HG03064 (cell line): ENCODE results near the gene MON2.
A peak's percentile ranks its signal among the peaks of the same experiment; 100 is the strongest.
"Not testable (repeated sequence)": the region's sequence is repeated elsewhere in the genome, so short reads cannot be mapped to it uniquely, and the experiment has no call there.

ENCODE experiments used
- ATAC-seq: cut with Tn5 transposase; IDR thresholded peaks from one replicate; pipeline ENCODE4 v1.9.1; 2021; ENCODE audit warnings: low read depth; ENCODE audit not compliant: unreplicated experiment

The MON2 gene

DNA sequence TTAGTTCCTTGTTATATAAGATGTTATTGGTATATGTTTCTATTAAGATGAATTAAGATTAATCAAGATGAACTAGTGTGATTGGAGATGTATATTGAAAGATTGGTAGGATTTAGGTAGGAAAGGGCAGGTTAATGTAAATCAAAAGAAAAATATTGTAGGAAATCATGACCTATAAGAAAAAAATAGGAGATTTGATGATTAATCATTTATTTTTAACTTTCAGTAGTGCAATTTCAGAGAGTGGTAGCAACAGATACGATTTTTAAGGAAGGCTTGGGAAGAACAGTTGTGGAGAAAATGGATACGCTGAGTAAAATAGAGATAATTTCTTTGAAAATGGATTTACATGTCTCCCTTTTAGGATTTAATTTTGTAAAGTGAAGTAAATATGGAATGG lies 73.7 kb downstream of the MON2 start:
- no peak for ATAC-seq

DNA sequence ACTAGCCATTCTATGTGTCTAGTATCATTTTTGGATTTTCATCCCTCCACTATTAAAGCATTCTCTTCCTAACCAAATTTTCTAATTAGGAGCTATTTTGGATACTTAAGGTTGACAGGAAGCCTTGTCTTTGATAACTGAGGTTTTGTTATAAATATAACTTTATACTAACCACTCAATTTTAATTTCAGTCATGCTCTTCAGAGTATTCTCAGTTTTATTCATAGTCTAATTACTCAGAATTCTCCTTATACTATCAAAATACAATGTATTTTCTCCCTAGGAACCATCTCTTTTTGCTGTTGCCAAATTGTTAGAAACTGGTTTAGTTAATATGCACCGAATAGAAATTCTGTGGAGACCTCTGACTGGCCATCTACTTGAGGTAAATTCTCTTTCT lies 76.2 kb downstream of the MON2 start:
- no peak for ATAC-seq

DNA sequence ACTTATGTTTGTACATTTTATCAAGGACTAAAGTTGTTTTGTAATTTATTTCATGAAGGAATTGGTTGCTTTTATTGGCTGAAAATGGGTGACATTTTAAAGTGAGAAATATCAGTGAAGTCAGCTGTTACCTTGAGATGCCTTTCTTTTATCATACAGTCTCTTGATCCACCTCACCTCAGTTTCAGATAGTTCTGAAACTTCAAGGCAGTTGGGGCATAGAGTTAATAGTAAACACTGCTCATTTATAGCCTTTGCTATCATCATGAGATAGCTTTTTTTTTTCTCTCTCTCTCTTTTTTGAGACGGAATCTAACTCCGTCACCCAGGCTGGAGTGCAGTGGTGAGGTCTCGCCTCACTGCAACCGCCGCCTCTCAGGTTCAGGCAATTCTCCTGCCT lies 76.7 kb downstream of the MON2 start:
- ATAC-seq: no peak

DNA sequence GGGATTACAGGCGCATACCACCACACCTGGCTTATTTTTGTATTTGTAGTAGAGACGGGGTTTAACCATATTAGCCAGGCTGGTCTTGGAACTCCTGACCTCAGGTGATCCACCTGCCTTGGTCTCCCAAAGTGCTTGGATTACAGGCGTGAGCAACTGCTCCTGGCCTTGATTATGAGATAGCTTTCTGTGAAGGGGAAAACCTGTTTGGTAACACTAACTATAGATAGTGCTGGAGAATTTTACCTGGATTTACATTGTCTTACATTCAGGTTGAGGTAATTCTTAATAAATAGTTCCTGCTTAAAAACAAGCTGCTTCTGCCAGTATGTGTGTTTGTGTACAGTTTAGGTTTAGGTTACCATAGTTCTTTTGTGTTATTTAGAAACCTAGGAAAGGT lies 77.1 kb downstream of the MON2 start:
- no peak for ATAC-seq

DNA sequence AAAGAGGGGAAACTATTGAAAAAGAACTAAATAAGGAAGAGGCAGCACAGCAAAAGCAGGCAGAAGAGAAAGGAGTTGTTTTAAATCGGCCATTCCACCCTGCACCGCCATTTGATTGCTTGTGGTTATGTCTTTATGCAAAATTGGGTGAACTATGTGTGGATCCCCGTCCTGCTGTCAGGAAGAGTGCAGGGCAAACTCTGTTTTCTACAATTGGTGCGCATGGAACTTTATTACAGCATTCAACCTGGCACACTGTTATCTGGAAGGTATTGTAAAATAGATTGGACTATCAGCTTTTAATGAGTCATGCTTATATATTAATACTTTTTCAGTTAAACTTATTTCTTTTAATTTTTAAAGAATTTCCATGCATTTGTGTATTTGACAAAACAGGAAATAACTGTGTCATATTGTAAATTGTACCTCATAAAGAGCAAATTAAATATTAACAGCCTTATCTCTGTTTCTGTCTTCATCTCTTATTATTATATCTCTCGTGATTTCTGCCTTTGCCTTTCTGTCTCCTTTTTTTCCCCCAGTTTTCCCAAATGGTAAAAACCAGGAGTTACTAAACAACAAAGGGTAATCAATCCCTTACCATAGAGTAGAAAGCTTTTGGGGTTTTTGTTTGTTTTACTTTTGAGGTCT lies 86.4 kb downstream of the MON2 start:
- ATAC-seq: no peak

DNA sequence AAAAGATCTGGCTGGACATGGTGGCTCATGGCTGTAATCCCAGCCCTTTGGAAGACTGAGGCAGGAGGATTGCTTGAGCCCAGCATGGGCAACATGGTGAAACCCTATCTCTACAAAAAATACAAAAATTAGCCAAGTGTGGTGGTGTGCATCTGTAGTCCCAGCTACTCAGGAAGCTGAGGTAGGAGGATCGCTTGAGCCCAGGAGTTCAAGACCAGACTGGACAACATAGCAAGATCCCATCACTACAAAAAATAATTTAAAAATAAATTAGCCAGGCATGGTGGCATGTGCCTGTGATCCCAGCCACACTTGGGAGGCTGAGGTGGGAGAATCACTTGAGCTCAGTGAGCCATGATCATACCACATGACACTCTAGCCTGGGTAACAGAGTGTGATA lies 92.7 kb downstream of the MON2 start:
- ATAC-seq: not testable (repeated sequence)

DNA sequence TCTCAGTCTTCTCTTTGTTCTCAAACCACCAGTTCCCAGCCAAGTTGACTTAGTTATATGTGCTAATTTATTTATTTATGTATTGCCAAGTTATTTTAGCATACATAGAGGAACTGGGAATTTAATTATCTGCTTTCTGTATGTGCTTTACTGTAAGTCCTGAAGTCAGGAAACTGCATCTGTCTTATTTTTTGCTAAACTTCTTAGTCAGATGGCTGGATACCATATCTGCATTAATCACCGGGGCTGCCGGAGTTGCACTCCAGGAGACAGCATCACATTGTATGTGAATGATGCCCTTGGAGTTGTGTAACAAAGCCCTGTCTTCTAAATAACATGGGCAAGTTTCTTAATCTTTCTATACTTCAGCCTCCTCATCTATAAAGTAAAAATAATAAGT lies 96.2 kb downstream of the MON2 start:
- no peak for ATAC-seq

DNA sequence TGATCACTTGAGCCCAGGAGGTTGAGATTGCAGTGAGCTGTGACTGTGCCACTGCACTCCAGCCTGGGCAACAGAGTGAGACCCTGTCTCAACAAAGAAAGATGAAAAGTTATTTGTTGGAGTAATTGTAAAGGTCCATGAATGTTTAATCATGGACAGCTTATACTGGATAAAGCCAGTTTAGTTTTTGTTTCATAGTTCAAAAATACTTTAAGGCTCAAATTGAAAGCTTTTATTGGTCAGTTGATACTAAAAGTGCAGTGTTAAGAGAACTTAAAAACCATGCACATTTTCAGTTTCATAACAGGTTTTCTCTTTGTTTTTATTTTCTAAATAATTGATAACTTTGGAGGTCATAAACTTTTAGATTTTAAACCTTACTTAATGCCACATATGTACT lies 108.4 kb downstream of the MON2 start:
- ATAC-seq: peak; percentile 56

DNA sequence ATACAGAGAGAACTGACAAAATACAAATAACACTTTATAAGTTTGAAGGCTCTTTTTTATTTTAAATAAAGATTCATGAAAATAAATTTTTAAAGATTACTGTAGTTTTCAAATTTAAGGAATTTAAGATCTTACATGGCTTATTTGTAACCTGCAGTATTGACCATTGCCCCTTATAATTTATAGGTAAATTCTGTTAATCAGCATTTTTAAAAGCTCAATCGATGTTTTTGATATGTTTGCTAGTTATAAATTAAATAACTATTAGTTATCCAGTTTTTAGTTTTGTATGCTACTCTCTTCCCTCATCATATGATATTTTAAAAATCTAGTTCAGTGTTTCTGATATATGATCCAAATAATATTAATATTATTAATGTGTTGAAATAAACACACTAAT lies 109.9 kb downstream of the MON2 start:
- ATAC-seq: no peak

DNA sequence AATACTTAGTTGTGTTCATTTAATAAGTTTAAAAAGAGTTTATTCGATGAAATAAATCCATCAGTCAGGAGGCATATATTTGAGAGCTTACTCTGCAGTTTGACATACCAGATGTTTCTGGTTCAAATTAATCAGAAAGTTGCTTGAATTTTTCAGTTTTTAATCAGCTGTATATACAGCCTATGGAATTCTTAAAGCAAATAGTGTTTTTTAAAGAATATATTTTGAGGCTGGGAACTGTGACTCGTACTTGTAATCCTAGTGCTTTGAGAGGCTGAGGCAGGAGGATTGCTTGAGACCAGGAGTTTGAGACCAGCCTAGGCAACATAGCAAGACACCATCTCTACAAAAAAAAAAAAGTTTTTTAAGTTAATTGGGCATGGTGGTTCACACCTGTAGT lies 112.1 kb downstream of the MON2 start:
- ATAC-seq: no peak

DNA sequence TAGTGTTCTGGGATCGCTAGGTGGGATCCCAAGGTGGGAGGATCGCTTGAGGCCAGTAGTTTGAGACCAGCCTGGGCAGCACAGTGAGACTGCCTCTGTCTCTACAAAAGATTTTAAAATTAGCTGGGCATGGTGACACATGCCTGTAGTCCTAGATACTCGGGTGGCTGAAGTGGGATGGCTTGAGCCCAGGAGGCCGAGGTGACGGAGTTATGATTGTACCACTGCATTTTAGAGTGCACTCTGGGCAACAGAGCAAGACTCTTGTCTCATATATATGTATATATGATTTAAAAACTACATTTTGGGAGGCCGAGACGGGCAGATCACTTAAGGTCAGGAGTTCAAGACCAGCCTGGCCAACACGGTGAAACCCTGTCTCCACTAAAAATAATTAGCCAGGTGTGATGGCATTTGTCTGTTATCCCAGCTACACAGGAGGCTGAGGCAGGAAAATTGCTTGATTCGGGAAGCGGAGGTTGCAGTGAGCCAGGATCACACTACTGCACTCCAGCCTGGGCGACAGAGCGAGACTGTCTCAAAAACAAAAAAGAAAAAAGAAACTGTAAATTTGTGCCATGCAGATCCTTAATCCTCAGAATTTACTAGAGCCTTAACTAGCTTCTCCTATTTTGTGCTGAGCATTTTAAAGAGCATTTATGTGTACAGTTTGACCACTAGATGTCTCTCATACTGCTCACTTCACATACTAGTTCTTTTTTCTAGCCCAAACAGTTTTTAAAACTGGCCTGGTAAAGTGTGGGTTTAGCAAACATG lies 114.8 kb downstream of the MON2 start:
- peak; percentile 59 for ATAC-seq

DNA sequence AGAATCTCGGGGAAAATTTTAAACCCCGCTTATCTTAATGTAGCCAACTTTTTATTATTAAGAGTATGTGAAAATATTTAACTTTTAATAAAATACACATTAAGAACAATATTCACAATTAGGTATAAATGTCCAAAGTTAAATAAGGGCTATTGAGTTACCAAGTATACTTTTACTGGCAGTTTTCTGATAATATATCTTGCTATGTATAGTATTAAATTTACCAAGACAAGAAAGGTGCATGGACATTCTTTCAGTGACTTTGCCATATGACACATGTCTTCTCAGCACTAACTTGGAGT lies 115.4 kb downstream of the MON2 start:
- ATAC-seq: no peak

DNA sequence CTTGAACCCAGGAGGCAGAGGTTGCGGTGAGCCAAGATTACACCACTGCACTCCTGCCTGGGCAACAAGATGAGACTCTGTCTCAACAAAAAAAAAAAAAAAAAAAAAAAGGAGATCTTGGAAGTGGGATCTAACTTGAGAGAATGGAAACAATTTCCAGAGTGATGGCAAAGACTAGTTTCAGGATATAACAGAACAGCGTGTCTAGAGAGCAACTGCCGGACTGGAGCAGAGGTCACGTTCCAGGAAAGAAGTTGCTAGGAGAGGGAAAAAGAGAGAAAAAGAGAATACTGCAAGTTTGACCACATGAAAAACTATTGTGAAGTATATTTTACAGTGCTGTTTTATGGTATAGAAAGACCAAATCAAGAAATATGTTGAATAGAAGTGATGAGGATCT lies 118.0 kb downstream of the MON2 start:
- ATAC-seq: no peak

DNA sequence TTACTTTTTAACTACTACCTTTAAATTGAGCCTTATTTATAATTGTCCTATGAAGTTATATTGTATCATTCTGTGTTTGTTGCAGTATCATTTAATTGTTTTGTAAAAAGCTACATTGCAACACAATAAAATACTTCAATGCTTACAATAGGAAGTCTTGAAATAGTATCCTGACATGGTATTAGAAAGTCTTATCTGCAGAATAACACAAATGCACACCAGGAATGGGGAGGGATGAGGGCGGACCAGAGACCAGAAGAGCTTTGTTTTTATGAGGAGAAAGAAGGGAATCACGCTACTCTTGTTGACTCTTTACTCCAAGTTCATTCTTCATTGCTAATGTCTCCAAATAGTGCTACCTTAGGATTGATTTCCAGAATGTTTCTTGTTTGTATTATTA lies 120.2 kb downstream of the MON2 start:
- ATAC-seq: no peak

DNA sequence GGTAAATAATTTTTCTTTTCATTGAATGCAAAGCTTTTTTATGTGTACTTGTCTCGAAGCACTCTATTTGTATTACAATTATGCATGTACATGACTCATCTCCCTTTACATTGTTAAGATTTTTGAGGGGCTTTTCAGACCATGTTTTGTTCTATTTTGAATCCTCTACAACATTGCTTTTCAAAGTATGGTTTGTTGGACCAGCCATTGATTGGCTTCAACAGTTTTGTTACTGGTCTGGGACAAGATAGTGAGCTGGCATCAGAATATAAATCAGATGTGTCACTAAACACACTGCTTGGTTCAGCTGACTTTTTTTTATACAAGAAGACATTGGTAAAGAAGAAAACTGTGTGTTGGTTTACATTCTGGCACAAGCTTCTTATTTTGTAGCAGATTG lies 122.3 kb downstream of the MON2 start:
- ATAC-seq: no peak

DNA sequence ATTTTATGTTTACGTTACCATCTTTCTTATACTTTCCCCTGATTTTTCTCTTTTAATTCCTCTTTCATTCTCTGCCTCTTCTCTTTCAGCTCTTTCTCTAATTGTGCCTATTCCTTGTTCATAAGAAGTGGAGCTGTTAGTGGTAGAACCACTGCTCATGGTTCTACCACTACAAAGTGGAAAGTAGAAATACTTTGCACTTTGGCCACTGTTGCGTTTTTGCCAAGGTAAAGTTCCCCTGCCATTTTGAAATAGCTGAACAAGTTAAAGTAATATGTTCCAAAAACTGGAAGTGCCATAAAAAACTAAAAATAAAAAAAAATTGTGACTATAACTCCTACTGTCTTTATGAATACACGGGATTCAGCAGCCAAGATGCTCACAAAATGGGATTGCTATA lies 130.6 kb downstream of the MON2 start:
- ATAC-seq: no peak

DNA sequence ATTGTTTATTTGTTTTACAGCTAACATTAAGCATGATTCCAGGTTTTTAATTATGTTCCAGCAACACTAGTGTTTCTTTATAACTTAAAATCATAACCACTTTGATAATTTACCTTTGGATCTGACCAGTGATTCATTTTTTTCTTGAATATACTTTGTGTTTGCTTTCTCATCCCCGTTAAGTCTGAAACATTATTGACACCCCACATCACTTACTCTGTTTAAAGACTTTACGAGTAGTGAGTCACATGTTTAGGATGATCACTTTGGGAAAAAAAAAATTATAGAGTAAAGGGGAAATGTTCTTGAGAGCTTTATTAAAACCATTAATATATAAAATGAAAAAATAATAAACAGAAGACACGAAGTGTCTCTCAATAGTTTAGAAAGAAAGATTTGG lies 132.2 kb downstream of the MON2 start:
- no peak for ATAC-seq

DNA sequence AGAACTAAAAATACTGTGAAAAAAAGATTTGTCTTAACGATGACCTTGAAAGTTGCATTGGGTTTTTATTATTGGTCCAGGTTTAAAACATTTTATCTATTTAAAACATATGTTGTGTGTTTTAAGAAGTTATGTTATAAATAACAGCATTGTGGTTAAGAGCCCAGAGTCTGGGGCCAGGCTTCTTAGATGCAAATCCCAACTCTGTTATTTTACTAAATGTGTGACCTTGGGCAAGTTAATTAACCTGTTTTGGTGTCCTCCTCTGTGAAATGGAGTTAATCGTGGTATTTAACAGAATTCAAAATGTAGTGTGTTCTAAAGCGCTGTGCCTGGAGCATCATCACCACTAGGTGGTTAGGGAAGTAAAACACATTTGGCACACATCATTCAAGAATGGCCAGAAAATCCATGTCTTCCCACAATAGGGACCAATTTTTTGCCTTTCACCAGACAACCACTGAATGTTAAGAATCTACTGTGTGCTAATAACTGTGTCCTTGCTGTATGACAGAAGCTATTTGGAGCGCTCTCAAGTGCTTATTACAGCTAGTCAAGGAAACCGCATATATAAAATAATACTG lies 133.3 kb downstream of the MON2 start:
- ATAC-seq: no peak

DNA sequence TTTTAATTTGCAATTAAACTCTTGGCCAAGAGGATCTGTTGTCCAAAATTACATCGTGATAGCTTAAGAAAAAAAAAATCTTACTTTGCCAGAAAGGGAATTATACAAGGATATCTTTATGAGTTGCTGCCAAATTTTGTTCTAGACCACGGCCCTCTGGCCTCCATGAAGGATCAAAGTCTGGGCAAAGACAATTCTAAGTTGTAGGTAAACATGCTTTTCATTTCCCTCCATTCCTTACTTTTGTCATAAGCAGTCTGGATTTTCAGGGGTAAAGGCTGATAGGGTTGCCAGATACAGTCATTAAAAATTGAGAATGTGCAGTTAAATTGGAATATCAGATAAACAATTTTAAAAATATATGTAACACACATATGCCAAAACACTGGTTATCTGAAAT lies 135.1 kb downstream of the MON2 start:
- no peak for ATAC-seq

DNA sequence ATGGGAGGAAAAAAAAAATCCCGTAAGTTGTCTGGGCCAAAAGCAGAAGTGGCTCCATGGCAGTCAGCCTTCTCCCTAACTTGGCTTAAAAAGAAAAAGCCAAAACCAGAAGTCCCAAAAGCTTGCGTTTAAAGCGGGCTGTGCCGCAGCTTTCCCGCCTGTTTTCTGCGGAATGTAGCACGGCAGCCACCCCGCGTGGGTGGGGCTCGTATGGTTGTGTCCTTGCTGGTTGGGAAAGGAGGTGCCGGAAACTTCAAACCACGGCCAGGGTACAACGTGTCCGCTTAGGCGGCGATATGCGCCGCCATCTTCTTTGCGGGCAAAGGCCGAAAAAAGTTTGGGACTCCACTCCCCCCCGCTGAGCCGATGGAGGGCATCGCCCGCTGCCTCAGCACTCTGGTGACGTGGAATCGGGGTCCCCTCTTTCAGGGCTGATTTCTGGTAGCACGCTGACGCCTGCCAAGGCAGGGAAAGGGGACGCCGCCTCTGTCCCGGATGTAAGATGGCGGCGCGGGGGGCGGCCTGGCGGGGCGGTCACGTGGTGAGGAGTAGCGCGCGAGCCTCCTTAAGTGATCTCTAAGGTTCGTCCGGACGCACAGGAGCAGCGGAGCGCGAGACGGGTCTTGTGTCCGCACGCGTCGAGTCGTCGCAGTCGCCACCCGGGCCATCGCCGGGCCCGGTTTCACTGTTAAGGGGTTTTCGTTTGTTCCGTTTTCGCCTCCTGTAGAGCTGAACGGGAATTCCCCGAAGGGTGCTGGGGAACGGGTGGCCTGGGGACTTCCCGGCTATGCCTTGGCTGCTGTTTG lies 135.8 kb downstream of the MON2 start:
- peak; percentile 64 for ATAC-seq

DNA sequence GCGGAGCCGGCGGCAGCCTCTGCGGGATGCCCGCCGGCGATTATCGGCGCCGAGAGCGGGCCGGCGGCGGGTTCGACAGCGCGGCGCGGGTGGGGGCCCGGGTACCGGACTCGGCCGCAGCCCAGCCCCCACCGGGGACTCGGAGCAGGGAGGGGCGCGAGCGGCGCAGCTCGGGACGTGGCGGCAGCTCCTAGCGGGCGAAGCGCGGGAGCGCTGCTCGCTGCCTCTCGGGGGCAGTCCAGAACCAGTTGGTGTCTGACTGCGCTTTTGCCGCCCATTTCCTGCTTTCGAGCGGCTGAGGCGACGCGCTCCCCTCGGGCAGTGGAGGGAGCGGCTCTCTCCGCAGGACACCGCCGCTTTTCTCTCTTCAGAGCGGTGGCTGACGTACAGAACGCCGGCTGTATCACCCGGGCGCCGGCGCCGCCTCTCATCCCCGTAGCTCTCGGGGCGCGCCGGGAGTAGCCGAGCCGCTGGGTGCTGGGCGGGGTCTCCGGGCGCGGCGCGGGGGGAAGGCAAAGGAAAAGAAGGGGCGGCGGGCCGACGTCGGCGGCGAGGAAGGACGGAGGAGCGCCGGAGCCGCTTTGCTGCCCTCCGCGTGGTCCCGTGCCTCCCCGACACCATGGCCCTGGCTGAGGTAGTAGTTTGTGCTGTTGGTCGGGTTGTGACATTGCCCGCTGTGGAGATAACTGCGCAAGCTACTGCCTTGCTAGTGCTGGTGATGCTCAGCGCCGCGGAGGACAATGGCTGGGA lies 136.6 kb downstream of the MON2 start:
- ATAC-seq: peak; percentile 69
